GM10847 (cell line): Measurements from ENCODE around the gene EFCAB7.

ENCODE experiments used
- POLR2A ChIP-seq: IDR thresholded peaks from 2 replicates; pipeline ENCODE4 v1.6.1; 2011; ENCODE audit not compliant: insufficient read length; ENCODE audit errors: extremely low read depth

EFCAB7 gene

DNA sequence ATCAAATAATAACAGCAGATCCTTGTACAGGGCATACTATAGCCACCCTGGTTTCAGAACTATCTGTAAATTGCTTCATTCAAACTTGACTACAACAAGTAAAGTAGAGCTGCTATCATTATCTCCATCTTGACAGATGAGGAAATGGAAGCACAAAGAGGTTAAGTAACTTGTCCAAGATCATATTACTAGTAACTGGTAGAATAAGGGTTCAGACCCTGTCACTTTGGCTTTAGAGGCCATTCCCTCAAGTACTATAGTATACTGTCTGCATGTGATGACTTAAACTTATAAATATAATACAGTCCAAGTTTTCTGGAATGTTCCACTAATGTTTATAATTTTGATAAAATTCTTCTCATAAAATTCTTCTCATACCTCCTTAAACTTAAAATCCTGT, 94.7 kb downstream of the EFCAB7 start:
- TF ChIP-seq POLR2A, result no peak

DNA sequence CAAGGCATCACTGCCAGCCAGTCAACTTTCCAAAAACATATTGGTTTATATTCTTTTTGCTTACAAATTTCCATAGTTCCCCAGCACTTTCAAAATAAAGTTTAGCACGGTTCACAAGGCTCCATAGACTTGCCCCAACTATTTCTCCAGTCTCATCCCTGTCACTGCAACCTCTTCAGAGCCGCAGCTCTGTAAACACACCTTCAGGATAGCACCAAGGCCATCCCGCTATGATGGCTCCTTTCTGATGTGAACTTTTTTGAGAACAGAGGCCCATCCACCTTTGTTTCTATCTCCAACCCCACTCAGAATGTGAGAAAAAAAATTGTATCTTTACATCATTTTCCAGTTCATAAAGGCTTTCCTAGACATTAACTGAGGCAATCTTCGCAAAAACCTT, 96.2 kb downstream of the EFCAB7 start:
- no peak for TF ChIP-seq POLR2A

DNA sequence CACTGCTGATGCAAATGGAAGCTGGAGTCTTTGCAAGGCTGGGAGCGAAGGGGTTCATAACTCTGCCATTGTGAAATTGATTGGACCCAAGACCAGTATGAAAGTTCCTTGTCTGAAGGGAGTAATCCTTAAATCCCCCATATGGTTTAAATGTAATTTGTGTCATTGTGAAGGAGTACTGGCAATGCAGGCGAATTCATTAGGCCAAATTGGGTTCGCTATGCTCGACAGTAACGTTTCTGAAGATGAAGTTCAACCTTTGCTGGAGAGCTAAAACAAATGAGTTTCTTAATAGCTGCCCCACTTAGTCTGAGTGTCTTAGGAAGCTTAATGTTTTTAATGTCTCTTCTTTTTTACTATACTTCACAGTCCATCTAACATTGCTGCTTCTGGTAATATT, 97.3 kb downstream of the EFCAB7 start:
- TF ChIP-seq POLR2A, result no peak

DNA sequence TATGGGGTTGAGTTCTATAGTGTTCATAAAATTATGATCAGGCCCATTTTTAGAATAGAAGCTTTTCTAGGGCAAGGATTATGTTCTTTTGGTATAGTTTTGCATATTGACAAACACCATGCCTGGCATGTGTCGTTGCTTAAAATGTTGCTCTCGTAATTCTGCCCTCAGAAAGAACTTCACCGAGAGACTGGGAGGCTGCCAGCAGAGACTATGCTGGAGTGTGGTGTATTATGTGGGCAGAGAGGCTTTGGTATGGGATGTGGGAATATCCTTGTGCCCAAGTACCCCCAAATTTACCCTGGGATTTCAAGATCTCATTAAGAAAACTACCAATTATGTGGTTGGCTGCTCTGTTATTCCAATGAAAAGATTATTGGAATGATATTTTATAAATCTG, 97.8 kb downstream of the EFCAB7 start:
- TF ChIP-seq POLR2A, result no peak

DNA sequence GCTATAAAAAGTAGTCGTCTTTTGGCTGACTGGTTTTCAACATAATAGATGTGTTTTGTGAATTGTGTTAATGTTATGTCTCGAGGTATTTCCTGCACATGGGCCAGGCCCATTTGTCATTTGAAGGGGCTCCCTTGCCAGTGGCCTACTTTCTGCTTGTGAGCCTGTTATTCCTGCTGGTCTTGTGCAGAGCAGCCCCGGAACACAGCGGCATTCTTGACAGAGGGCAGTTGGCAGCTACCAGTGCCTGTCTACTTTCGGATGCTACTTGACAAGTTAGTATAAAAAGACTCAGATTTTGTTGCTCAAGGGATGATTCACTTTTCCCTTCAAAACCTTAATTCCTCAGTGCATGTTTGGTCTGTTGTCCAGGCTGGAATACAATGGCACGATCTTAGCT, 98.4 kb downstream of the EFCAB7 start:
- no peak for TF ChIP-seq POLR2A
